HCT116 (cell line): ENCODE results near the gene ALDOC. TPM values are rescaled to one million over a fixed set of nuclear protein-coding genes. Genes with fewer than 3 reads are reported as not detected.

Experiments used
- CBX3 ChIP-seq: IDR thresholded peaks from 2 replicates; pipeline ENCODE4 v1.6.1; 2012; ENCODE audit warnings: low read depth
- REST ChIP-seq: IDR thresholded peaks from 2 replicates; pipeline ENCODE4 v1.6.1; 2012; ENCODE audit warnings: low read depth
- SIN3A ChIP-seq: IDR thresholded peaks from 2 replicates; pipeline ENCODE4 v1.6.1; 2012; ENCODE audit warnings: low read depth
- YY1 ChIP-seq: IDR thresholded peaks from 2 replicates; pipeline ENCODE4 v1.6.1; 2011; ENCODE audit warnings: low read length, low read depth, moderate library complexity, mild to moderate bottlenecking; ENCODE audit not compliant: insufficient replicate concordance; ENCODE audit errors: extremely low read depth
- ZBTB33 ChIP-seq: IDR thresholded peaks from 2 replicates; pipeline ENCODE4 v1.6.1; 2011; ENCODE audit warnings: mild to moderate bottlenecking, low read length, moderate library complexity; ENCODE audit not compliant: insufficient replicate concordance; ENCODE audit errors: extremely low read depth
- ZFX ChIP-seq: fragments of 450-650 bp; IDR thresholded peaks from 2 replicates; pipeline ENCODE4 v1.6.1; 2017
- ZNF274 ChIP-seq: fragments of 200-500 bp; sonication (Bioruptor generic); IDR thresholded peaks from 2 replicates; pipeline ENCODE4 v1.6.1; 2014; ENCODE audit warnings: mild to moderate bottlenecking, low read depth, low read length, inconsistent platforms
- total RNA-seq: library from RNA; stranded (reverse); gene quantifications from one replicate; pipeline ENCODE4 v1.2.1, GENCODE V29; 2021; ENCODE audit not compliant: unreplicated experiment

Gene ALDOC
- total RNA-seq, 1 experiment from 2014 or later = 82.8 TPM

GRCh38 chr17:28551421-28552175 lies 25.1 kb downstream of the ALDOC start (continued):
- TF ChIP-seq REST (no peak), CBX3 (no peak), ZFX (no peak), ZBTB33 (no peak), YY1 (no peak), ZNF274 (no peak), SIN3A (no peak)
